ENCODE results near the gene MRPL11.

The MRPL11 gene

GRCh38 chr11:66459138-66459778, 20.6 kb upstream of the MRPL11 start:
- Histone ChIP-seq H3K4me3 (no peak overlapping the region), H3K27ac (no peak overlapping the region), H3K9me3 (no peaks in the 10 kb centered on the region), H3K27me3 (no peaks in the 10 kb centered on the region), H3K36me3 (no peaks in the 10 kb centered on the region), H3K4me1 (no peaks in the 10 kb centered on the region)
- TF ChIP-seq CTCF (IDR thresholded peaks at IDR 0.05), result no peak
- intact Hi-C loops (cut with DNase I; ENCODE audit: low total_unique reads), result no loop called here
- DNase-seq, result no peak

GRCh38 chr11:66457826-66458225, 19.2 kb upstream of the MRPL11 start:
- no peak for DNase-seq

GRCh38 chr11:66454828-66455227, 16.2 kb upstream of the MRPL11 start:
- no peak for TF ChIP-seq CTCF (IDR thresholded peaks at IDR 0.05)
- Histone ChIP-seq H3K4me3 (no peak overlapping the region), H3K36me3 (no peaks in the 10 kb centered on the region), H3K4me1 (no peaks in the 10 kb centered on the region), H3K9me3 (no peaks in the 10 kb centered on the region), H3K27me3 (no peaks in the 10 kb centered on the region), H3K27ac (no peak overlapping the region)
- intact Hi-C loops (cut with DNase I; ENCODE audit: low total_unique reads), result no loop called here
- DNase-seq, result no peak

More at GRCh38 chr11:66457826-66458225, 19.2 kb upstream of the MRPL11 start:
- no peak overlapping the region for H3K27ac ChIP-seq
- H3K36me3 ChIP-seq, result no peaks in the 10 kb centered on the region
- TF ChIP-seq CTCF (IDR thresholded peaks at IDR 0.05), result no peak
- no peak overlapping the region for H3K4me3 ChIP-seq
- intact Hi-C loops (cut with DNase I; ENCODE audit: low total_unique reads), result no loop called here
- no peaks in the 10 kb centered on the region for H3K9me3 ChIP-seq
- H3K4me1 ChIP-seq, result no peaks in the 10 kb centered on the region
- H3K27me3 ChIP-seq, result no peaks in the 10 kb centered on the region

- H3K4me1 ChIP-seq, result no peaks in the 10 kb centered on the region
- no peaks in the 10 kb centered on the region for H3K36me3 ChIP-seq
- DNase-seq, result no peak
- H3K9me3 ChIP-seq, result no peaks in the 10 kb centered on the region
- TF ChIP-seq CTCF (IDR thresholded peaks at IDR 0.05), result no peak
- no peak overlapping the region for H3K4me3 ChIP-seq
- no peaks in the 10 kb centered on the region for H3K27me3 ChIP-seq
- intact Hi-C loops (cut with DNase I; ENCODE audit: low total_unique reads), result no loop called here
- H3K27ac ChIP-seq, result no peak overlapping the region
Measured at GRCh38 chr11:66454247-66454646, 15.6 kb upstream of the MRPL11 start.

GRCh38 chr11:66451663-66452062, 13.0 kb upstream of the MRPL11 start:
- H3K9me3 ChIP-seq, result no peaks in the 10 kb centered on the region
- no peaks in the 10 kb centered on the region for H3K27me3 ChIP-seq
- H3K36me3 ChIP-seq, result no peaks in the 10 kb centered on the region
- H3K4me1 ChIP-seq, result no peaks in the 10 kb centered on the region
- intact Hi-C loops (cut with DNase I; ENCODE audit: low total_unique reads), result no loop called here
- TF ChIP-seq CTCF (IDR thresholded peaks at IDR 0.05), result no peak
- no peak overlapping the region for H3K27ac ChIP-seq
- H3K4me3 ChIP-seq, result no peak overlapping the region
- no peak for DNase-seq

GRCh38 chr11:66450560-66450959, 11.9 kb upstream of the MRPL11 start:
- Histone ChIP-seq H3K4me1 (no peaks in the 10 kb centered on the region), H3K36me3 (no peaks in the 10 kb centered on the region), H3K9me3 (no peaks in the 10 kb centered on the region), H3K27me3 (no peaks in the 10 kb centered on the region), H3K27ac (no peak overlapping the region), H3K4me3 (no peak overlapping the region)
- TF ChIP-seq CTCF (IDR thresholded peaks at IDR 0.05), result no peak
- no peak for DNase-seq
- intact Hi-C loops (cut with DNase I; ENCODE audit: low total_unique reads), result no loop called here

All from tibial artery (tissue), 4 donors.